ENCODE measurements around the gene KANK4.

Gene KANK4

DNA sequence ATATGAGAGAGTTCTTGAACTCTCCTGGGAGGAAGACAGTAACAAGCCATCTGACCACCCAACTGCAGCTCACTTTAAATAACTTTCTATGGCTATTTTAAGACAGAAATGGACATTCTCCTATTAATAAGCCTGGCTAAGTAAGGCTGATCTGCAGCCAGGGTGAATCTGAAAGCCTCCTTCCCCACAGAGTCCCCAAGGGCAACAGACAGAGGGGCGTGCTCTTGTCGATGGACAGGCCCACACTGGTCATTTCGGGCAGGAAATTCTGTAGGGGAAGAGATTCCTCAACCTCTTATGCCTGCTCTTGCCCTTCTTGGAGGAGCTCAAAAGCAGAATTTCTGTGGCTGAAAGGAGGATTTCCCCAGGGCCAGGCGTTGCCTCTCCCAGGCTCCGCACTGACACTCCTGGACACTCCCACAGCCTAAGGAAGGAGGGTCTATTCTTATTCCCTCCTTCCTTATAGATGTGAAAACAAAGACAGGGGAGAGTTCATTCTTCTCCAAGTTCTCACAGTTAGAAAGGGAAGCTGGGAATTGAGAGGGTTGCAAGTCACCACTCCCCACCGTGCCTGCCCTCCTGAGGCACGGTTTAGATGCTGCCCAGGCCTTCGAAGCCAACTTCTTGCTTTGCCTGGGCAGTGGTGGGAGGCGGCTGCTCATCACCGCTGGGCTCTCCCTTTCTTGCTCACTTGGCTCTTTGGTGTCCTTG is 17.9 kb upstream of the KANK4 start:
- DNase-seq = no peak

DNA sequence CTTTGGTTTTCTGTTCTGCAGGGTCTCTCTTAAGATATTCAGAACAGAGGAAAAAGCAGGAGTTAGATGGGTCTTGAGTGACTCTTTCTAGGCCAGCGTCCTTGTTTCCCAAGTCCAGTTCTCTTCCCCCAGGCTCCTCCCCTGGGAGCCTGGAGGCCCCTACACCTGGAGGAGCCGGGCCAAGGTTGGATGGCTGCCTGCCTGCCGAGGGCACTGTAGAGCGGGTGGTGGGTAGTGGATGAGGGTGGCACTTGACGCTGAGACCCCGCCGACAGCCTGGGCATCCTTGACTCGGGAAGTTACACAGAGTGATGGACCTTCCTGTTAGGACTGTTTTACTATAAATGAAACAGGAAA is 17.4 kb upstream of the KANK4 start:
- no peak for DNase-seq

DNA sequence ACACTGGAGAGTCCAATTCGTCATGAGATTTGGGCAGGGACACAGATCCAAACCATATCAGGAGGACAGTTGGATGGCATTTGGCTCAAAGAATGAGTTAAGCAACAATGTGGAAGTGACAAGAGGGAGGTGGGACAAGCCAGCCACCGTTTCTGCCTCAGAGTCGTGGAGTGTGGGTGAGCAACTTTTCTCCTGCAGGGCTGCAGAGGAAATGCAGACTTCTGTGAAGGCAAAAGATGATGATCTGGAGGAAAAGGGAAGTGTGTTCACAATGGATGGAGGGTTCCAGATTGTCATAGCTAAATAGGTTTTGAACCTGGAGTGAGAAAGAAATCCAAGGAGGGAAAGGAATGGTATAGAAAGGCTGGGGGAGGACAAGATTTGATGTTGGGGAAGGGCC is 16.4 kb upstream of the KANK4 start:
- peak; percentile 57 to 66 (median 59) for DNase-seq

DNA sequence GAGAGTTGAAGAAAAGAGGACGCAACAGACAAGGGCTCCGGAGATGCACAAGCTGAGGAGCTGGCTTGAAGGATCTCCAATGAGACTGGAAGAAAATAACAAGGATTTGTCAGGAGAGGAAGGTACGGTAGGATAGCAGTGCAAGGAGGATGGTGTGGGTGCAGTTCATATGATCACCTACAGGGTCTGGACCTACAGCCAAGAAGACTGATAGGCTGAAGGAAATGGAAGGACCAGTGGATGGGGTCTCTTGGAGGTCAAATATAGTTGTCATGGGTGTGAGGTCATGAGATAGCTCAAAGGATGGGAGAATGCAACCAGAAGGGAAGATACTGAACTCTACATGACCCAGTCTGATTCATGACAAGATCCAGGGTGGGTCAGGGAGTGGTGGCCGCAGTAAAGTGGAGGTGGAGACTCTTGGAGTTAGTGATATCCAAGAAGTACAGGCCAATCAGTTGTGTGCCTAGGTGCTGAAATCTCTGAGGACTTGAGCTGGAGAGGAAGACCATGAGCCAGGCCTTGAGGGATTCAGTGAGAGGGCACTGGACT is 15.3 kb upstream of the KANK4 start:
- DNase-seq = no peak

DNA sequence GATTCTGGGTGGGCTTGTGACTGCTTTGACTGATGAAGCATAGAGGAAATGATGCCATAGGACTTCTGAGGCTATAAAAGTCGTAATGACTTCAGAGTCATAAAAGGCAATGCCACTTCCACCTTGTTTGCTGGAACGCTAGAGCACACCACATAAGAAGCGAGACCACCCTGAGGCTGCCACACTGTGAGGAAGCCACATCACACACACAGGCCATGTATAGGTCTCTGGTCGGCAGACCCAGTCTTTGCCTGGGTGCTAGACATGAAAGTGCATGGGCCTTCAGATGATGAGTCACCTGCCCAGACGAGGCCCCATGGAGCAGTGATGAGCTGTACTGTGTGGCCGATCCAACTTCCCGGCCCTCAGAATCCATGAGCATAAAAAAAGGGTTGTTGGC is 14.2 kb upstream of the KANK4 start:
- DNase-seq = peak in 2 of 3 donors; percentile 20 to 23

DNA sequence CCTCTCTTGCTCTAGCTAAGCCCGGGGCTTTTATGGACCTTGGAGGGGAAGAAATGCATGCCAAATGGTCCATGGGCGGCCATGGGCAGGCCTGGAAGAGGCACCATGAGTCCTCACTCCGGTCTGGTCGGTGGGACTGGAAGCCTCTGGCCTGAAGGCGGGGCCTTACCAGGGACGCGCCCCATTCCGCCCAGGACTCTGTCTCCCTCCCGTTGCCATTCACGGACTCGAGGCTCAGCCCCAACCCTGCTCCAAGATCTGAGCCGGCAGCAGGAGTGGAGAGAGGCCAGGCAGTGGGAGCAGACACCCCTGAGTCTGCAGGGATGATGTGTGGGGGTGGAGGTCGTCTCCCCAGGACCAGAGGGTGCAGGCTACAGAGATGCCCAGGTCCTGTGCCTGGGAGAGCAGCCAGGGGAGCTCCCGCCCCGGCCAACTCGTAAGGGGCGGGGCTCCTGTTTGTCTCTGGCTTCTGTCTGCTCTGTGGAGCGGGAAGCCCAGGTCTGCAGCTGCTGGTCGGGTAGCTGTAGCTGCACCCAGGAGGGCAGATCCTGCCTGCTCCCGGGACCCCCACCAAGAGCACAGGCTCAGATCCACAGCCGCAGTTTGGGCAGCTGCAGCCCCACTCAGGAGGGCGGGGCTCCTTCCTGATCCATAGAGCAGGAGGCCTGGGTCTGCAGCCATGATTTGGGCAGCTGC is 8.3 kb upstream of the KANK4 start:
- no peak for DNase-seq

DNA sequence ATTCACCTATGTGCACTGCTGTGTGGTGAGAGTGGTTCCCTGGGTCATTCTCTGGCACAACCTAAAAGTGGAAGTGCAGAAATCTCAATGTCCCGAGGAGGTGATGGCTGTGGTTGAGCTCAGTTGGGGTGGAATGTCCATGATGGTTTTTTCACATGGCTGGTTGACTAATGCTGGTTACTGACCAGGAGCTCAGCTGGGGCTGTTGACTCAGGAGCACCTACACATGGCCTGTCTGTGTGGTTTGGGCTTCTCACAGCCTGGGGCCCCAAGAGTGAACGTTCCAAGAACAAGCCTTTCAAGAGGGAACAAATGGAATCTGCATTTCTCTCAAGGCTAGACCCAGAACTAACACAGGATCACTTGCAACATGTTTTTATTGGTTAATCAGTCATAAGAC is 6.4 kb upstream of the KANK4 start:
- DNase-seq = peak; percentile 48 to 61 (median 56)

DNA sequence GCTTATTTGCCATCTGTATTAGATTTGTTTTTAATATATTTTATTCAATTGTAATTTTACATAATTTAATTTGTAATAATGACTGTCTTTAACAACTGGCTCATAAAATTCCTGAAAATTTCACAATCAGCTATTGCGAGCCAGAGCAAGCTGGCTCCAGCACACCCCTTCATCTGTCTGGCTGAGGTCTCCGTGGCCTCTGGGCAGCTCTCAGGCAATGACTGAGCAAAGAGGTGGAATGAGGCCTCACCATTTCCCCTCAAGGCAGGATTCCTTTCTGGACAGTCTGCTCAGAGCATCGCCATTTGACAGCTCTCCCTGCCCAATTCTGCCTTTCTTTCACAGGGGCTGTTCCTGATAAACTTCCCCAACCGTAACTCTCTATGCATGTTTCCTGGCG is 5.8 kb upstream of the KANK4 start:
- DNase-seq = no peak

DNA sequence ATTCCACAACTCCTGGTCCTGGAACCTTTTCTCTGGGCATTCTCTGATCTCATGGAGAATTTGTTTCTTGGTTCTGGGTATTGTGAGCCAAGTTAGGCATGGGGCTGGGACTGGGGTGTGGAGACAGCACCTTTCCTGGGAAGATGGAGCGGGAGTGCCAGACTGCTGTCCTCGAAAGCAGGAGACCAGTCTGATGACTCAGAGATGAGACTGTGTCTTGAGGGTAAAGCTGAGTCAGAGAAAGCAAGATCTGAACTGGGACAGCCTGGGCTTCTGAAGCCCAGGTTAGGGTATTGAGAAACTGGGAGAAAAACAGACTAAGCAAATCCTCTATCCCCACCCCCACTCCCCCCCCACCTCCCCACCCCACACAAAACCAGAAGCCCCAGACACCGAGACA is 2.2 kb upstream of the KANK4 start:
- peak; percentile 54 to 65 (median 61) for DNase-seq

DNA sequence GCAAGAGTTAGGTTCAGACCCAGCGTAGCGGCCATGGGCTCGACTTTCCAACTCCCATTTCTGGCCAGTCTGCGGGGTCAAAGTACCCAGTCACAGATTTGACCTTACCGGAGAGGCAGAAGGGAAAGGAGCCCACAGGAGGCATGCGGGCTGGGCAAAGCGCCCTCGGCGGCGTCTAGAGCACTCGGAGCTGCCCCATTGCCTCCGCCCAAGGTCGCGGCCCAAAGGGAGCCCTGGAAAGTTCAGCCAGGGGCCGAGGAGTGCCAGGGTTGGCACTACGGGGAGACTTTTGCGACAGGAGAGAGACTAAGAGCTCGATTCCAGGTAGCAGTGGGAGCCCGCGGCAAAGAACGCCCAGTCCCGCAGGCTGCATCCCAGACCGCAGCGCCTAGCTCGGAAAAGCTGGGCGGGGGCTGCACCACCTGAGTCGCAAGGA is 896 bp downstream of the KANK4 start:
- no peak for DNase-seq

DNA sequence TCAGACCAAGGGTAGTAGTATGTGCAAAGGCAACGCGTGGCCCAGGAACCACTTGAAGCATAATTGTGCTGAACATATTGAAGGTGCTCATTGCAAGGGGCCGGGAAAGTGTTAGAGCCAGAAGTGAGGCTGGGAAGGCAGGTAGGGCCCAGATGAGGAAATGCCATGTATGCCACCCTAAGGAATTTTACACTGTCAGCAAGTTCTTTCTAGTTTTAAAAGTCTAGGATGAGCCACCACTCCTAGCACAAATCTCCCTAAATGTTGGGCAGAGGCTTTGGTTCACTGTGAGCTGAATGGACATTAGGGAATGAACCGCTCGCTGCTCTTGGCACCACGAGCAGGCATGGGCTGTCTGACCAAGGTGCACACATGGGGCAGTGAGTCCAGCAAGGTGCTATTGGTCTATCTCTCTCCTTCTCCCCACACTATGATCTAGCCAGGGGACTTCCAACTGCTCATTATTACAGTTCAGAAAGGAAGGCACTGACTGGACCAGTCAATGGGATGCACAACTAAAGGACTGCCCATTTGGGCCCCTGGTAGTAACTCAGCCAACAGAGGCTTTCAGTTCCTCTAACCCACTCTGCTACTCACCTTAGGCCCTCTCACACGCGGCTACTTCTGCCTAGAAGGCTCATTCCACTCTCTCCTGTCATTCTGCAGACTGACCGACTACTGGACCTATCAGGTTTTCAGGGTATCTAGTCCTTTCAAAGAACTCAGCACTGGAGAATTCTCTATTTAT is 2.0 kb downstream of the KANK4 start:
- no peak for DNase-seq

DNA sequence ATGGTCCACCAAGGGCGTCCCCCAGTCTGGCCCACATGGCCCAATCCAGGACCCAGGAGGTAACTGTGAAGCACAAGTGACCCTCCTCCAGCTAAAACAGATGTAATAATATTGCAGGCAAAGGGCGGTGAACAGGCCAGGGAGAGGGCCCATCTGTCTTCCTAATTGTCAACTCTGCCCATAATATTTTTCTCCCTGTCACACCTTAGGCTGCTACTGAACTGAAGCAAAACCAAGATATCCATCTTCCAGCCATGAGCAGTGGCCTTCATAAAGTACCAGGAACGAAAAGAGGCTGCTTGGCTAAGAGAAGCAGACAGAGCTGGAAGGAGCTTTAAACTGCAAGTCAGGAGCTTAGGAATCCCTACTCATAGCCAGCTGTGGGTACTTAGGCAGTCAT is 3.1 kb downstream of the KANK4 start:
- DNase-seq = no peak

DNA sequence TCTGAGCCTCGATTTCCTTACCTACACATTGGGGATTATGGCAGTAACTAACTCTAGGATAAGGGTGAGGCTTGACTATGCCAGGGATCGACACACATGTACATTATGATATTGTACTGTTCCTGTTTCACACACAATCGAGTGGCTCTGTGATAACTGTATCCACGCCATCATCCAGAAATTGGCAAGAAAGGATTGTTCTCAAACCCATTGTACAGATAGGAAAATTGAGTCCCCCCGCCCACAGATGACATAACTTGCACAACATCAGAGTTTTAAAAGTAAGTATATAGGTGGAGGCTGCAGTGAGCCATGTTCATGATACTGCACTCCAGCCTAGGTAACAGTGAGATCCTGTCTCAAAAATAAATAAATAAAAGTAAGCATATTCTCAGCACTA is 3.8 kb downstream of the KANK4 start:
- no peak for DNase-seq

DNA sequence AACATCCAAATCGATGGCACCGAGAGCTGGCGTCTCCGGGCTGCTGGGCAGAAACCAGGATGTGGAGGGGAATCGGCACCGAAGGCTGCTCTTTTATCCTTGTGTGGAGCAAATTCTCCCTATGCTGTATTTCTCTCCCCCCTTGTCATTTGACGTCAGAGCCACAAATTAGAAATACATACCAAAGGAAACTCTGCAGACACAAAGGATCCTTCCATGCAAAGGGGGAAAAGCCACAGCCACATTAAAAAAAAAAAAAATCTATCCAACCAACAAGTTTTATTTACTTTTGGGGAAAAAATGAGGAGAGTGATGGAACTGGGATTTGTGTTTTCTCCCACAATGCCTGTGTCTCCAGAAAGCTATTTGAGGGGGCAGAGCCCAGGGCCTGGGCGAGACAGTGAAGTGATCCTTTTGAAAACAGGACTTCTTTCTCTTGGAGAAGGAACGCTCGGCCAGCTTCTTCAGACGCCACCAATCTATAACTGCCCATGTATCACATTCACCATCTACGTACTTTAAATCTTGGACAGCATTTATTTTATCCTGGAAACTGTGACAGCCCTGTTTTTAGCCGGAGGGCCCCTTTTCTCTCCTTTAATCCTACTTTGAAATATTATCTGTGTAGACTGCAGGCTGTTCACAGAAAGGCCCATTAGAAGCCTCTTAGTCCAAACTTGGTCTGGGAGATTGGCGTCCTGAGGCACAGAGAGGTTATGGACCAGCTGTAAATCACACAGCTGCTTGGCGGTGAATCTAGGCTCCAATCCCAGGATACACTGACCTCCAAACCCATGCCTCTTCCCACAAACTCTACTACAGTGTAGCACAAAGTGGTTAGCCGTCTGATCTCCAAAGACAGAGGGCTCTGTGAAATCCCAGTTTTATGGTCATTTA is 4.5 kb downstream of the KANK4 start:
- DNase-seq = no peak

DNA sequence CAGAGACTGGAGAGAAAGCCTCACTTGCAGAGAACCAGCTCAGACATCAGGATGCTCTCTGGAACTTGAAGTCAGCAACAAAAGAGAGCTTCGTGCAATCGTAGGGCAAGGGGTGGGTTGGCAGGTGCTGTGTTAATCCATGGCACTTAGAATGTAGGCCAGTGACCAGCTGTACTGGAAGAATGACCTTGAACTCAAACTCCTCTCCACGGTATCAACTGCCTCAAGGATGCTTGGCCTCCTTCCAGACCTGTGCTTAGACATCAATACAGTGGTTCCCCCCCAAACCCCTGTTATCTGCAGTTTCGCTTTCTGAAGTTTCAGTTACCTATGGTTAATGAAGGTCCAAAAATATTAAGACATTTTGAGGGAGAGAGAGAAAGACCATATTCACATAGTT is 6.5 kb downstream of the KANK4 start:
- DNase-seq = no peak

DNA sequence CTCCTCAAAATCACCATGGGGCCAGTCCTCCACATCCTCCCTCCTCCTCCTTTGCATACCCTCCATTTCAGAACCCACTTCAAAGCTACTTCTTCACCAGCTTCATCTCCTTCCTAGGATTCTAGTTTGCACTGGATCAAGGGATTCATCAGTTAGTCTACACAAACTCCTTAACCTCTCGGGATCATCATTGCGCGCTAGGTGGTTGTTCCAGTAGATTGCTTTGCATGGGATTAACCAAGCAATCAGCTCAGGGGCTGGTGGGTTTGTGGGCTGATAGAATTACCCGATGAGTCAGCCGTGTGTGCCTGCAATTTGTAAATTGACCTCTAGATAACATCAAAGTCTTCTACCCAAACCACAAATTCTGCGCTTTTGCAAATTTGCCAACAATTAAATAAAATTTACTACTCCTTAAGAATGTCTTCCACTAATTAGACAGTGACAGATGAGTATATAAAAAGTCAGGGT is 7.7 kb downstream of the KANK4 start:
- no peak for DNase-seq

DNA sequence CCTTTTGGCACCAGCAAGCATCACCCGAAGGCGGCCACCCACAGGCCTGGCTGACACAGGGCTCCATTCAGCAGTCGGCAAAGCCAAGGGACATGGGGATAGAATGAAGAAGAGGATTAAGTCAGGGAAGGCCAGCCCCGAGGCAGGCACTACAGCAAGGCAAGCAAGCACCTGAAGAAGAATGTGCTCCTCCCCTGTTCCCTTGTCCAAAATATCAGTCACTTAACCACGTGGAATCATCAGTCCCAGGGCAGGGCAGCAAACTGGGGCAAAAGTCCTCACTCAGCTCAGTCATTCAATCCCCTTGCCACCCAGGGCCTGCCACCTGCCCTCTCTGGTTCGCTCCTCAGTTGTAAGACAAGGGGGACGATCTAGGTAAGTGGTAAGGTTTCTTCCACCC is 9.3 kb downstream of the KANK4 start:
- DNase-seq = no peak

DNA sequence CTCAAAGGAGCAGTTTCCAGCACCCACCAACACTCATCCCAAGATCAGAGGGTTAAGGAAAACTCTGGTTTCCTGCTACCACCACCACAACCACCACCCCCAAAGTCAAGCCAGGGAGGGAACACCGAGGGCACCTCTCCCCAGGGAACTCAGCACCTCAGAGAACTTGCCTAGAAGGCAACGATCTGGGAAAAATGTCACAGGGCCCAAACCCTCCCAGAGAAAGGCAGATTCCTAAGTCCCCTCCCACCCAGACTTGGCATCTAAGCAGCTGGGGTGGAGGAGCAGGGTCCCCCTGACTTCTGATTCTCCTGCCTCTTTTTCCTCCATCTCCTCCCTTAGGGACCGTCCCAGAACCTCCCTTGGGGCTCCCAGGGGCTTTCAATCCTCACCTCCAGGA is 10.6 kb downstream of the KANK4 start:
- DNase-seq = no peak

DNA sequence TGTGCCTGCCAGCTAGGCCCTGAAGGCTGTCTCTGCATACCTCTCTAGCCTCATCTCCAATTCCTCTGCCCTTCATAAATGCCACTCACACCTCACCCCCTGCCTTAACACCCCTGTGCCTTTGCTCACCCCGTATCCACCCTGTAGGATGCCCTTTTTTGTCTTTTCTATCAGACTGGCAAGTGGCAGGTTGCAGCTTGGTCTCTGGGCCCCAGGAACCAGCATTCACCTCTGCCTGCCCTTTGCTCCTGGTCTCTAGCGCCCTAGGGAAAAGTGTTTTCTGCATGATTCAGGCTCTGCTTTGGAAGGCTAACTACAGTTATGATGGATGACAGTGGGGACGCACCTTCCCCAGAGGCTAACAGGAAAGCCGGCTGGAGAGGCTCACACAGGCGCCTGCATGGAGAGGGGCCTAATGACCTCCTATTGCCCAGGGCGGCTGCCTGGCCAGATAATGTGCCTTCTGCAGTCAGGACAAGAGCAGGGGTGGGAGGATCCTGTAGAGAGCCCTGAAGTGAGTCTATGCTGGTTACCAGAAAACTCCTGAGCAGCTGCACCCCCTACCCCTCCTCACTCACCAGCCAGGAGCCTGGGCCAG is 11.2 kb downstream of the KANK4 start:
- DNase-seq = no peak

DNA sequence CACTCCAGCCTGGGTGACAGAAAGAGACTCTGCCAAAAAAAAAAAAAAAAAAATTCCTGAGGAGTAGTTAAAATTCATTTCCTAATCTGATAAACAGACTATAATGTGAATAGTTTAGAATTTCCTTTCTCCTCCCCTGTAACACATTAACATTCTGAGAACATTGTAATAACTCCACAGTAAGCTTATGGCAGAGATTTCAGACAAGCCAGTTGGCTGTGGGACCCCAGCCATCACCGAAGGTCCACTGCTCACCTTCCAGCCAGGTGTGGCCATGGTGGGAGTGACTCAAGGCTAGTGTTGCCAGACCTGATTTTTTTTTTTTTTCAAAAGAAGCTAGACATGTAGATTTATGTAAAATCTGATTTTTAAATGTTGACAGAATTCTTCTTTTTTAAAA is 11.8 kb downstream of the KANK4 start:
- no peak for DNase-seq

DNA sequence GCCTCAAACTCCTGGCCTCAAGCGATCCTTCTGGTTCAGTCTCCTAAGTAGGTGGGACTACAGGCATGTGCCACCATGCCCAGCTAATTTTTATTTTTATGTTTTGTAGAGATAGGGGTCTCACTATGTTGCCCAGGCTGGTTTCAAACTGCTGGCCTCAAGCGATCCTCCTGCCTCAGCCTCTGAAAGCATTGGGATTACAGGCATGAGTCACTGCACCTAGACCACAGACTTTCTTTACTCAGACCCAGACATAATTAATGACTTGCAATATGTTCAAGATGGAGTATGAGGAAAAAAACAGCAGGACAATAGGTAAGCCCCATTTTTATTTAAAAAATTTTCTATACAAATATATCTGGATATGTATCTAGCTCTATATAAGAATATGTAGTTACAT is 13.2 kb downstream of the KANK4 start:
- no peak for DNase-seq

DNA sequence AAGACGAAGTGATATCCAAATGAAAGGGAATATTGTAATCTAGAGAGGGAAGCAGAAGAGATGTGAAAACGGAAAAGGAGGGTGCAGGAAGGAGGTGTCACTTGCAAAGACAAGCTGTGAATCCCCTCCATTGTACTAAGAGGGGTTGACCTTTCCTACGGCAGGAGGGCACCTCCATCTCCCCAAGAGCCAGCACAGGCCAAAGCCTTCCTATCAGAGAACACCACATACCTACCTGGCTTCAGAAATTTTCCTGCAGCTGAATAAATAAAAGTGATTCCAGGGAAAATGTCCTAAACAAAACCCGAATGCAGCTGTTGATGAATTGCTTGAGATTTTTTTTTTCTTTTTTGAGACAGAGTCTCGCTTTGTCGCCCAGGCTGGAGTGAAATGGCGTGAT is 14.3 kb downstream of the KANK4 start:
- DNase-seq = no peak
